ENCODE results near the gene ANKS6. TPM values are rescaled to one million over a fixed set of nuclear protein-coding genes. Genes with fewer than 3 reads are reported as not detected.

The ANKS6 gene
- polyA plus RNA-seq, 1 donor from 2014 or later, result 16.6 TPM

DNA sequence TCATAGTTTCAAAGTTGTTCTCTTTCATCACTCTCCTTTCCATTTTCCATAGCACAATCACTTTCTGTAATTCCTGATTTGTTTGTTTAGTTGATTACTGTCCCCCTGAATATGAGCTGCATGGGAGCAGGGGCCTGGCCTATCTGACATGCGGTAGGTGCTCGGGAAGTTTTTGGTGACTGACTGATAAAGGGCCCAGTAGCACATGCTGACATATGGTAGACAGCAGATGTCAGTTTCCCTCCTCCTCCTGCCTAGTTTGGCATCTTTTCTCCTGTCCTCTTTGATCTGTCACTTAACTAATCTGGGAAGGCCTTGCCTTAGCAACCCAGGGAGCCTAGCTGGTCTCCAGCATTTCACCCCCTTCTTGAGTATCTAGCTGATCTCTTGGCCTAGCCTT, 25.5 kb upstream of the ANKS6 start:
- TF ChIP-seq EP300 (conservative IDR thresholded peaks at IDR 0.05; ENCODE audit: poor library complexity, severe bottlenecking), result no peak
- TF ChIP-seq, protein P1, sequence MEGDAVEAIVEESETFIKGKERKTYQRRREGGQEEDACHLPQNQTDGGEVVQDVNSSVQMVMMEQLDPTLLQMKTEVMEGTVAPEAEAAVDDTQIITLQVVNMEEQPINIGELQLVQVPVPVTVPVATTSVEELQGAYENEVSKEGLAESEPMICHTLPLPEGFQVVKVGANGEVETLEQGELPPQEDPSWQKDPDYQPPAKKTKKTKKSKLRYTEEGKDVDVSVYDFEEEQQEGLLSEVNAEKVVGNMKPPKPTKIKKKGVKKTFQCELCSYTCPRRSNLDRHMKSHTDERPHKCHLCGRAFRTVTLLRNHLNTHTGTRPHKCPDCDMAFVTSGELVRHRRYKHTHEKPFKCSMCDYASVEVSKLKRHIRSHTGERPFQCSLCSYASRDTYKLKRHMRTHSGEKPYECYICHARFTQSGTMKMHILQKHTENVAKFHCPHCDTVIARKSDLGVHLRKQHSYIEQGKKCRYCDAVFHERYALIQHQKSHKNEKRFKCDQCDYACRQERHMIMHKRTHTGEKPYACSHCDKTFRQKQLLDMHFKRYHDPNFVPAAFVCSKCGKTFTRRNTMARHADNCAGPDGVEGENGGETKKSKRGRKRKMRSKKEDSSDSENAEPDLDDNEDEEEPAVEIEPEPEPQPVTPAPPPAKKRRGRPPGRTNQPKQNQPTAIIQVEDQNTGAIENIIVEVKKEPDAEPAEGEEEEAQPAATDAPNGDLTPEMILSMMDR (IDR thresholded peaks at IDR 0.05; ENCODE audit: poor library complexity, severe bottlenecking), result no peak
- TF ChIP-seq RAD21 (conservative IDR thresholded peaks at IDR 0.05), result no peak
- TF ChIP-seq TAF1 (IDR thresholded peaks at IDR 0.05; ENCODE audit: low read depth), result no peak
- TF ChIP-seq, protein P2, sequence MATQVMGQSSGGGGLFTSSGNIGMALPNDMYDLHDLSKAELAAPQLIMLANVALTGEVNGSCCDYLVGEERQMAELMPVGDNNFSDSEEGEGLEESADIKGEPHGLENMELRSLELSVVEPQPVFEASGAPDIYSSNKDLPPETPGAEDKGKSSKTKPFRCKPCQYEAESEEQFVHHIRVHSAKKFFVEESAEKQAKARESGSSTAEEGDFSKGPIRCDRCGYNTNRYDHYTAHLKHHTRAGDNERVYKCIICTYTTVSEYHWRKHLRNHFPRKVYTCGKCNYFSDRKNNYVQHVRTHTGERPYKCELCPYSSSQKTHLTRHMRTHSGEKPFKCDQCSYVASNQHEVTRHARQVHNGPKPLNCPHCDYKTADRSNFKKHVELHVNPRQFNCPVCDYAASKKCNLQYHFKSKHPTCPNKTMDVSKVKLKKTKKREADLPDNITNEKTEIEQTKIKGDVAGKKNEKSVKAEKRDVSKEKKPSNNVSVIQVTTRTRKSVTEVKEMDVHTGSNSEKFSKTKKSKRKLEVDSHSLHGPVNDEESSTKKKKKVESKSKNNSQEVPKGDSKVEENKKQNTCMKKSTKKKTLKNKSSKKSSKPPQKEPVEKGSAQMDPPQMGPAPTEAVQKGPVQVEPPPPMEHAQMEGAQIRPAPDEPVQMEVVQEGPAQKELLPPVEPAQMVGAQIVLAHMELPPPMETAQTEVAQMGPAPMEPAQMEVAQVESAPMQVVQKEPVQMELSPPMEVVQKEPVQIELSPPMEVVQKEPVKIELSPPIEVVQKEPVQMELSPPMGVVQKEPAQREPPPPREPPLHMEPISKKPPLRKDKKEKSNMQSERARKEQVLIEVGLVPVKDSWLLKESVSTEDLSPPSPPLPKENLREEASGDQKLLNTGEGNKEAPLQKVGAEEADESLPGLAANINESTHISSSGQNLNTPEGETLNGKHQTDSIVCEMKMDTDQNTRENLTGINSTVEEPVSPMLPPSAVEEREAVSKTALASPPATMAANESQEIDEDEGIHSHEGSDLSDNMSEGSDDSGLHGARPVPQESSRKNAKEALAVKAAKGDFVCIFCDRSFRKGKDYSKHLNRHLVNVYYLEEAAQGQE (IDR thresholded peaks at IDR 0.05; ENCODE audit: borderline replicate concordance), result no peak
- no peak for TF ChIP-seq SMC3 (conservative IDR thresholded peaks at IDR 0.05; ENCODE audit: poor library complexity)
- no peak for TF ChIP-seq POLR2AphosphoS5 (IDR thresholded peaks at IDR 0.05)
- TF ChIP-seq EZH2 (IDR thresholded peaks at IDR 0.05; ENCODE audit: borderline replicate concordance, insufficient read depth, low read length, poor library complexity, severe bottlenecking), result no peak
- no peak for TF ChIP-seq MXI1 (conservative IDR thresholded peaks at IDR 0.05; ENCODE audit: poor library complexity, severe bottlenecking)
- Histone ChIP-seq H3K36me3 (ENCODE audit: insufficient read depth, low read length) (no peaks in the 10 kb centered on the region), H3K27me3 (ENCODE audit: insufficient read depth, low read depth, low read length) (no peaks in the 10 kb centered on the region), H3K79me2 (replicated peaks; ENCODE audit: insufficient read depth, low read length) (no peaks in the 10 kb centered on the region), H3K9ac (ENCODE audit: low read length) (no peak overlapping the region), H3K4me3 (ENCODE audit: low read length) (no peak overlapping the region), H4K20me1 (ENCODE audit: insufficient read depth) (no peaks in the 10 kb centered on the region), H3K27ac (ENCODE audit: low read length) (no peak overlapping the region), H3F3A (ENCODE audit: insufficient read depth, low read length, poor library complexity, severe bottlenecking) (no peaks in the 10 kb centered on the region), H3K9me2 (ENCODE audit: insufficient read depth, low read length) (no peaks in the 10 kb centered on the region), H2AFZ (ENCODE audit: low read depth, low read length) (no peak overlapping the region), H3K9me3 (ENCODE audit: low read length) (no peaks in the 10 kb centered on the region), H3K4me2 (ENCODE audit: low read length) (no peak overlapping the region)

DNA sequence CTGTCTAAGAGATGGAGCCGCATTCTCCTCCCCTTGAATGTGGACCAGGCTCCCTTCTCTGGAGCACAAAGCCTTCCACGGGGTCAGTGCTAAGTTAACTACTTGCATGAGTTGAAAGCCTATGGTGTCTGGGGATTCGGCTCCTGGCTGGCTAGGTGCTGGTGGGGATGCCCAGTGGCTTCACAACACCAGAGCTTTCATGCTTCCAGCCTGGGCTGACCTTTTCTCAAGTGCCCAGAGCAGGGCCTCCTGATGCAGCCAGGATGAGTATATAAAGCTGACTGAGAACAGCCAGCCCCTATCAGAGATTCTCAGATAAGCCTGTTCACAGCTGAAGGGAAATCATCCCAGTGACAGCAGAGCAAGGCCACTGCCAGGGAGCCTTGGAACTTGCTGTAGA, 22.9 kb upstream of the ANKS6 start:
- Histone ChIP-seq H3K27ac (ENCODE audit: low read length) (no peak overlapping the region), H3K27me3 (ENCODE audit: insufficient read depth, low read depth, low read length) (no peaks in the 10 kb centered on the region), H3K9me3 (ENCODE audit: low read length) (no peaks in the 10 kb centered on the region), H3K4me2 (ENCODE audit: low read length) (no peak overlapping the region), H3K4me3 (ENCODE audit: low read length) (no peak overlapping the region), H3K36me3 (ENCODE audit: insufficient read depth, low read length) (no peaks in the 10 kb centered on the region), H3K79me2 (replicated peaks; ENCODE audit: insufficient read depth, low read length) (no peaks in the 10 kb centered on the region), H2AFZ (ENCODE audit: low read depth, low read length) (no peak overlapping the region), H3F3A (ENCODE audit: insufficient read depth, low read length, poor library complexity, severe bottlenecking) (no peaks in the 10 kb centered on the region), H3K9me2 (ENCODE audit: insufficient read depth, low read length) (no peaks in the 10 kb centered on the region), H4K20me1 (ENCODE audit: insufficient read depth) (no peaks in the 10 kb centered on the region), H3K9ac (ENCODE audit: low read length) (no peak overlapping the region)
- TF ChIP-seq POLR2AphosphoS5 (IDR thresholded peaks at IDR 0.05) (no peak), EP300 (conservative IDR thresholded peaks at IDR 0.05; ENCODE audit: poor library complexity, severe bottlenecking) (no peak), EZH2 (IDR thresholded peaks at IDR 0.05; ENCODE audit: borderline replicate concordance, insufficient read depth, low read length, poor library complexity, severe bottlenecking) (no peak), SMC3 (conservative IDR thresholded peaks at IDR 0.05; ENCODE audit: poor library complexity) (no peak), TAF1 (IDR thresholded peaks at IDR 0.05; ENCODE audit: low read depth) (no peak), MXI1 (conservative IDR thresholded peaks at IDR 0.05; ENCODE audit: poor library complexity, severe bottlenecking) (no peak), RAD21 (conservative IDR thresholded peaks at IDR 0.05) (no peak)
- TF ChIP-seq, protein P2 (IDR thresholded peaks at IDR 0.05; ENCODE audit: borderline replicate concordance), result no peak
- TF ChIP-seq, protein P1 (IDR thresholded peaks at IDR 0.05; ENCODE audit: poor library complexity, severe bottlenecking), result no peak

Measured in neural cell (in vitro differentiated cells).